ENCODE data around the gene PHB1.
"Not testable (repeated sequence)": the region's sequence is repeated elsewhere in the genome, so short reads cannot be mapped to it uniquely, and the experiment has no call there.

Gene PHB1

DNA sequence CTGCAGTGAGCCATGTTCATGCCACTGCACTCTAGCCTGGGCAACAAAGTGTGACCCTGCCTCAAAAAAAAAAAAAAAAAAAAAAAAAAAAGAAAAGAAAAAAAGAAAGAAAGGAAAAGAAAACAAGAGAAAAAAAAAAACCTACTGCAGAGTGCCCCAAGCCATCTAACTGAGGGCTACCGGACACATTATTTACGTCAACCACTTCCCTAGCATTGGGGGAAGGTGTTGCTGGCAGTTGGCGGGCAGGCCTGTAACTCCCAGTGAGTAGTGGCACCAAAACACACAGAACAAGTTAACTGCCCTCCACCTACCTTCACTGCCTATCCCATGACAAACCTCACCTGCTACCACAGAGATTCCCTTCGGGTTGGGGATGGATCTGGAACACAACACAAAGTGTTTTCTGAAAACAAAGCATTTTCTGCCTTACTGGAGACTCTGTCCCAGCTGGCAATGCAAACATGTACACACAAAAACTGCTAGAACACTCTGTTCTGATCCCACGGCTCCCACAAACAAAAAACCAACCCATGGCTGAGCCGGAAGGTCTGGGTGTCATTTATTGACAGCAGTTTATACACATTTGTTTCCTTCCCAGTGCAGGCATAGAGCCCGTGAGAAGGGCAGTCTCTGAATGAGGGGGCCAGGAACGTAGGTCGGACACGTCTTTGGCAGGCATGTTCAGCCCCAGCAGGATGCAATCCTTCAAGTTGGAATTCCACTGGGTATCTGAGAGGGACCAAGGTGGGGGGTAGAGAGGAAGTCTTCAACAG, 11.0 kb downstream of the PHB1 start:
- no peak for DNase-seq

- DNase-seq, result no peak
Measured at GRCh38 chr17:49402706-49403105, 12.0 kb downstream of the PHB1 start.

GRCh38 chr17:49401971-49402611, 12.6 kb downstream of the PHB1 start:
- no peak for DNase-seq

DNA sequence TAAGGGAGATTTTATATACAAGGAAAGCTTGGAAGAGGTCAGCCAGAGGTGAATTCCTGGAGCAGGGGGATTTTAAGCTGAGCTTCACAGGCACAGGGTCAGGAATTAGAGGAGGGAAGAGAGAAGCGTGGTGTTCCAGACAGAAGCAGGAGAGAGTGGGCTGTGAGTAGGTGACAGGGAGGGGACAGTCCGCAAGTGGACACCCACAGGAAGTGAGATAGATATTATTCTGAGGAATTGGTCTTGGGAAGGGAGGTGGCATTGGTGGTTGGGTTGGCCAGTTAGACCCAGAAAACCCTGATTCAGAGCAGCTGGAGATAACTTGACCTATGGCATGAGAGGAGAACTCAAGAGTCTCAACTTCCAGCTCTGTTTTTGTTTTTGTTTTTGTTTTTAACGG, 14.7 kb downstream of the PHB1 start:
- no peak for DNase-seq

GRCh38 chr17:49397586-49397985, 17.1 kb downstream of the PHB1 start:
- no peak for DNase-seq

DNA sequence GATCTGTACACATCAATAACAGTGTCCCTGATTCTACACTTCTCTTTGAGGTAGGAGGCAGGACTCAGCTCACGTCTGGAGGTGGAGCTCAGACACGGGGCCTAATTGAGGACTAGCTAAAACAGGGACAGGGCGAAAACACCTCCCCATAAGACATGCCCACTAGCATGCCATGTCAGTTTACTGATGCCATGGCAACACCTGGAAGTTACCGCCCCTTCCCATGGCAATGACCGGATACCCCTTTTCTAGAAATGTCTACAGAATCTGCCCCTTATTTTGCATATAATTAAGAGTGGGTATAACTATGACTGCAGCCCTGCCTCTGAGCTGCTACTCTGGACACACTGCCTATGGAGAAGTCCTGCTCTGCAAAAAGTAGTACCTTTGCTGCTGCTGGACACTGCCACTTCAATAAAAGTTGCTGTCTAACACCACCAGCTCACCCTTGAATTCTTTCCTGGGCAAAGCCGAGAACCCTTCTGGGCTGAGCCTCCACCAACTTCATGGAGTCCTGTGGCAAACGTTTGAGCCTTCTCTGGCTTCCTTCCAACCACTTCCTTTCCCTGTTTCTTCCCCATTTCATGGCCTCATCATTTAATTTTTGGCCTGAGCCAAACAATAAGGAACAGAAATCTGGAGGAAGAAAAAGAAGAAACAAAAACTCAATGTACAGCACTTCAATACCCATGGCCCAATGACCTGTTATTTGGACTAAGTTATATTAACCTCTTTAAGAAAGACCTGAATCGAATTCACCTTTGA, 21.0 kb downstream of the PHB1 start:
- no peak for DNase-seq

DNA sequence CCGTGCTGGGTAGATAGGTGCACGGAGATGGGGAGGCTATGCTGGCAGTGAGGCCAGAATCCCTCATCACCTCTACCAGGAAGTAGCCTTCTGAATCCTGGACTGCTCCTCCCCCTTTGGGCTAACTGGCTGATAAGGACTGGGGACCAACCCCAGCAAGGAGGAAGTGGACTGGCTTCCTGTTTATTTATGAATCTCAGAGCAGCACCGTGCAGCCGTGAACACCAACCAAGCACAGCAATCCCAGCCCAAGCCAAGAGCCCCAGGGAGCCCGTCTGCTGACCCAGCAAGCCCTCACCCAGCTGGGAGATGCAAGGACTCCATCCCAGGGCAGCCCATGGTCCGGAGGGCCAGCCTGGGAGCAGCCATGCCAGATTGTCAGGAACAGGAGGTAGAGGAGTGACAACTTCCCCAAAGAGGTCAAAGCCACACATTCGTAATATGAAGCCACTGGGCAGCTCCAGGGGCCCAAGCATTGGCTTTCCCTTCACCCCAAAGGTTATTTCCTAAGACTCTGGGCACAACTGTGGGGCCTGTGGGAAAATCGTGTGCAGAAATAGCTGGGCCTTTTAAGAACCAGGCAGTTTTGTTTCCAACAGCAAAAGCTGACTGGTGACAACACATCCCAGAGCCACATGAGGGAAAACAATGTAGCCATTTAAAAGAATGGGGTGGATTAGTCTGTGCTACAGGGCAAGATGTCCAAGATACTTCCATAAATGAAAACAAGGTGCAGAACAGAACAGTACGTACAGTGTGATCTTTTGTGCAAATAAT, 23.9 kb downstream of the PHB1 start:
- DNase-seq, result no peak

DNA sequence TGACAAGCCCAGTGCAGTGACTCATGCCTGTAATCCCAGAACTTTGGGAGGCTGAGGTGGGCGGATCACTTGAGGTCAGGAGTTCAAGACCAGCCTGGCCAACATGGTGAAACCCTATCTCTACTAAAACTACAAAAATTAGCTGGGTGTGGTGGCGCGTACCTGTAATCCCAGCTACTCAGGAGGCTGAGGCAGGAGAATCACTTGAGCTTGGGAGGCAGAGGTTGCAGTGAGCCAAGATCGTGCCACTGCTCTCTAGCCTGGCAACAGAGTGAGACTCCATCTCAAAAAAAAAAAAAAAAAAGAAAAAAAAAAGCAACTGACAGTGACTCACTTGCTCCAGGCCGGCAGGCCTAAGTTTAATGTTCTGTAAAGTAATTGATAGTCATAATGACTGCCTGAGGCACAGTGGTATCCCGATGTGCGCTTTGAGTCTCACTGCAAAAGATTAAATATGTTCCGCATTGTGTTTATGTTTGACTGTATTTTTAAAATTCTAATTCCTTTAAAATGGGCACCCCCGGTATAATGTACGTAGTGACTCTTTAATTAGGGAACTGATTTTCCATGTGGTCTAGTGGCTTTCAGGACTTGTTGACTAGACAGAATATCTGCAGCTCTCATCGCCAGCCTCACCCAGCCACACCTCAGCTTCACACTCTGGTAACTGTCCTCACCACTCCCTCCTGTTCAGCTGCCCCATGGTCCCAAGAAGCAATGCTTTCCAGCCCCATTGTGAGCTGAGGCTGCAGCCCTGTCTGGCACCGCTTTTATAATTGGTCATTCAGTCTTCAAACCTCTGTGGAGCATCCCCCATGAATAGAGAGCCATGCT, 25.0 kb downstream of the PHB1 start:
- DNase-seq, result not testable (repeated sequence)

GRCh38 chr17:49388692-49389513, 25.8 kb downstream of the PHB1 start:
- DNase-seq, result no peak

GRCh38 chr17:49388290-49388640, 26.4 kb downstream of the PHB1 start:
- DNase-seq, result no peak

GRCh38 chr17:49387498-49388289, 27.0 kb downstream of the PHB1 start:
- DNase-seq, result no peak

DNA sequence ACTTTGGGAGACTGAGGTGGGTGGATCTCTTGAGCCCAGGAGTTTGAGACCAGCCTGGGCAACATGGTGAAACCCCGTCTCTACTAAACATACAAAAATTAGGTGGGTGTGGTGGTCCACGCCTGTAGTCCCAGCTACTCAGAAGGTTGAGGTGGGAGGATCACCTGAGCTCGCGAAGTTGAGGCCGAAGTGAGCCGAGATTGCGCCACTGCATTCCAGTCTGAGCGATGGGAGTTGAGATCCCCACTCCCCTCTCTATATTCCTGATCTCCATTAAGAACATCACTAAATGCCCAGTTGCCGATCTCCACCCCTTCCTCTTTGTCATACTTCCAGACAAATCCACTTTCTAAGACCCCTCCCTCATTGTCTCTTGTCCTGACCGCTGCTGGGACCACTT, 28.3 kb downstream of the PHB1 start:
- DNase-seq, result no peak

DNA sequence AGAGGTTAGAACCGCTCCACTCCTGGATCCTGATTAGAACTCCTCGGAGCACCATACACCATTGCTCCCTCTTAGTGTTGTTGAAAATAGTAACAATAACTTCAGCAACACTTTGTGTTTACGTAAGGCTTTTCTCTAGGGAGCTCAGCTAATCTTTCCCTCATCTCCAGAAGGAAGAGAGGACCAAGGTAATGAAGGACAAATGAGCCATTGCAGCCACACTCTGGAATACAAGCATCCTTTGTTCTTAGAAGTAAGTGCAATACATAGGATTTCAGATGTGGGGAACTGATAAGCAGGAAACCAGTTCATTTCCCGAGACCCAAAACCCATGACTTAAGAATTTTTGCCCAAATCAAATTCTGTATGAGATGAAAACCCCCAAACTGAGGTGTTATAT, 29.7 kb downstream of the PHB1 start:
- no peak for DNase-seq

GRCh38 chr17:49383060-49383459, 31.6 kb downstream of the PHB1 start:
- DNase-seq, result no peak

GRCh38 chr17:49382556-49382955, 32.1 kb downstream of the PHB1 start:
- DNase-seq, result no peak

DNA sequence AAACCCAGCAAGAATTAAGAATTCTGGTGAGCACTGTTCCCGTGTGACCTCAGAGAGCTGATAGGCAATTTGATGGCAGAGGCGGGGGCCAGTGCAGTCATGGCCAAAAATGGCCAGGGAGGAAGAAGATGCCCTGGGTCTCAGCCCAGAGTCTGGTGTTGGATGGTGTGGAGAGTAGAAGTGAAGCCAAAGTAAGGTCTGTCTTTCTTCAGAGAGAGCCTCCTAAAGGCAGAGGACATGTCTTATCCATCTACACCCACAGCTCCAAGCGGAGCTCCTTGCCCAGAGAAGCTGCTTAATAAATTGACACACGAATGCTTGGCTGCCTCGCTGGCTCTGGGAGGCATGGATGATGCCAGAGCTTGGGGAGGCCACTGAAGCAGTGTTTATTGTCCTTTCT, 32.9 kb downstream of the PHB1 start:
- DNase-seq, result no peak

DNA sequence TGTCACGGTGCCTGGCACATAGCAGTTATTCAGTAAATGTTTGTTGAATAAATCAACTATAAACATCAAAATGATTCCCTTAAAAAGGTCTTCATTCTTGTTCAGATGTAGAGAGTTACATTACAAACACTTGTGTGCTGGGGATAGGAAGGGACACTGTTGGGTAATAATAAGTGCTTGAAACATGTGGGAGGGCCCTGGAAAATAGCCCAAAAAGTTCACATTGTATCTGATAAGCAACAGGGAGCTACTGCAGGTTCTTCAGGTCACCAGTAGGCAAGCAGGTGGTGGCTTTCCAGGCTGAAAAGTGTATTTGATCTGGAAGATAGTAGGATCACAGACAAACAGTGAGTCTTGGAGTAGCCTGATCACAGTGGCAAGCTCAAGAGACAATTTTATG, 33.6 kb downstream of the PHB1 start:
- DNase-seq, result no peak

DNA sequence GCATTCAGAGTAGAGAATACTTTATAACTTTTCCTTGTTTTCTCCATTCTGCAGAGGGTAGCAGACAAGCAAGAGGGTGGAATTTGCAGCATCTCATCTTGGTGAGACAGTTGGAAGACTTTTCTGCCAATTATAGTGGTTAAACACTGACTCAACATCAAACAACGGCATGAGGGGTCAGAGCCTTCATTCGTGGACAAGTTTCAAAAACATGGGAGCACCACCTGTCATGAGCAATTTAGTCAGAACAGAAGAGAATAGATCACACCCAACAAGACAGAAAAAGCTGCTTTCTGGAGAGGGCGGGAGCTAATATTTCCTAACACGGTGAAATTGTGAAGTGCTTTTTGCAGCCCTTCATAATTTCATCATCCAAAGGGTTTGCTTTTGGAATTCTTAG, 34.8 kb downstream of the PHB1 start:
- no peak for DNase-seq

GRCh38 chr17:49378311-49378710, 36.4 kb downstream of the PHB1 start:
- DNase-seq, result no peak

DNA sequence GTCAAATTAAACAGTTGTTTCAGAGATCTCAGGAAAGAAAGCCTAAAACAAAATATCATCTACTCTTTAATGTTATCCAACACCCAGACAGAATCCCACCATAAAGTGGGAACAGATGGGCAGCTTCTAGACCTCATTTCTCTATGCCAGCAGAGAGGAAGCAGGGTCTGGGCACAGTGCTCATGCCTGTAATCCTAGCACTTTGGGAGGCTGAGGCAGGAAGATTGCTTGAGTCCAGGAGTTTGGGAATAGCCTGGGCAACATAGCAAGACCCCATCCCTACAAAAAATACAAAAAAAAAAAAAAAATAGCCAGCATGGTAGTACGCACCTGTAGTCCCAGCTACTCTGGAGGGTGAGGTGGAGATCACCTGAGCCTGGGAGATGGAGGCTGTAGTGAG, 39.1 kb downstream of the PHB1 start:
- DNase-seq, result no peak

- no peak for DNase-seq
Measured at GRCh38 chr17:49373115-49373514, 41.6 kb downstream of the PHB1 start.
